Measurements from ENCODE around the gene MEIS1. TPM values are rescaled to one million over a fixed set of nuclear protein-coding genes. Genes with fewer than 3 reads are reported as not detected.

The MEIS1 gene
- total RNA-seq, 1 experiment from 2014 or later, result 89.4 TPM

- ChIA-PET CTCF (no interaction called here), POLR2A (ENCODE audit: low non-redundant PET) (interaction anchor here (0.7 kb wide), 1 partner anchor 12 kb away, joined by 3 read pairs; no protein-coding TSS in a partner anchor)
- TF ChIP-seq, protein P1, sequence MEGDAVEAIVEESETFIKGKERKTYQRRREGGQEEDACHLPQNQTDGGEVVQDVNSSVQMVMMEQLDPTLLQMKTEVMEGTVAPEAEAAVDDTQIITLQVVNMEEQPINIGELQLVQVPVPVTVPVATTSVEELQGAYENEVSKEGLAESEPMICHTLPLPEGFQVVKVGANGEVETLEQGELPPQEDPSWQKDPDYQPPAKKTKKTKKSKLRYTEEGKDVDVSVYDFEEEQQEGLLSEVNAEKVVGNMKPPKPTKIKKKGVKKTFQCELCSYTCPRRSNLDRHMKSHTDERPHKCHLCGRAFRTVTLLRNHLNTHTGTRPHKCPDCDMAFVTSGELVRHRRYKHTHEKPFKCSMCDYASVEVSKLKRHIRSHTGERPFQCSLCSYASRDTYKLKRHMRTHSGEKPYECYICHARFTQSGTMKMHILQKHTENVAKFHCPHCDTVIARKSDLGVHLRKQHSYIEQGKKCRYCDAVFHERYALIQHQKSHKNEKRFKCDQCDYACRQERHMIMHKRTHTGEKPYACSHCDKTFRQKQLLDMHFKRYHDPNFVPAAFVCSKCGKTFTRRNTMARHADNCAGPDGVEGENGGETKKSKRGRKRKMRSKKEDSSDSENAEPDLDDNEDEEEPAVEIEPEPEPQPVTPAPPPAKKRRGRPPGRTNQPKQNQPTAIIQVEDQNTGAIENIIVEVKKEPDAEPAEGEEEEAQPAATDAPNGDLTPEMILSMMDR (conservative IDR thresholded peaks at IDR 0.05; ENCODE audit: low read depth, low read length), result no peak
- H3K9me3 ChIP-seq (ENCODE audit: low read depth, low read length, poor library complexity, severe bottlenecking), result no peaks in the 10 kb centered on the region
- BruUV-seq (replicated peaks), result no TSS peak
- H3K27ac ChIP-seq (ENCODE audit: low read depth, low read length, poor library complexity, severe bottlenecking), result peak overlapping the region; percentile 49
- intact Hi-C loops (cut with micrococcal nuclease; ENCODE audit: unreplicated experiment), result no loop called here
- H3K36me3 ChIP-seq (ENCODE audit: insufficient read depth, low read length, poor library complexity, severe bottlenecking), result peaks cover 95% of the 10 kb centered on the region
- H3K27me3 ChIP-seq (replicated peaks; ENCODE audit: insufficient read depth, low read depth, low read length, poor library complexity), result no peaks in the 10 kb centered on the region
- H3K4me1 ChIP-seq (ENCODE audit: insufficient read depth, low read length, poor library complexity, severe bottlenecking), result peaks cover 64% of the 10 kb centered on the region
- no peak overlapping the region for H3K4me3 ChIP-seq (ENCODE audit: low read depth, low read length, poor library complexity, severe bottlenecking)
- DNase-seq (ENCODE audit: low spot score), result no peak
Observed at GRCh38 chr2:66445925-66446871, 11.3 kb downstream of the MEIS1 start.

DNA sequence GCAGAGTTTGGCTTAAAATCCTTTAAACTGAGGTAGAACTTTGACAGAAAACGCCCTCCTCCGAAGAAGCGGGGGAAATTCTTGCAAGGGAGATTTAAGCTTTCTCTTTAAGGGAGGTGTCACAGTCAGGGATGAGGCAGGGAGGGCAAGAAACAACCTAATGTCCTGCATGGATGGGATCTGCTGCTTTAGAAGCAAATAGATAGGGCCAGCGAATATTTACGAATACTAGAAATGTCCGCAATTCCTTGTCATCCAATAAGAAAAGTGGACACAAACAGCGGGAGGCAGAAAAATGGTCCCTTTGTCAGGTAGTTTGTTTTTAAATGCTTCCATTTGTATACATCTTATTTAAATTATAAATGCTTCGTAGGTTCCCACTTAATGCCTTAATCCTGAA lies 12.0 kb downstream of the MEIS1 start:
- intact Hi-C loops (cut with micrococcal nuclease; ENCODE audit: unreplicated experiment), result no loop called here
- DNase-seq (ENCODE audit: low spot score), result no peak
- H3K4me1 ChIP-seq (ENCODE audit: insufficient read depth, low read length, poor library complexity, severe bottlenecking), result peaks cover 65% of the 10 kb centered on the region
- CTCF ChIA-PET, result no interaction called here
- H3K4me3 ChIP-seq (ENCODE audit: low read depth, low read length, poor library complexity, severe bottlenecking), result no peak overlapping the region
- no peaks in the 10 kb centered on the region for H3K27me3 ChIP-seq (replicated peaks; ENCODE audit: insufficient read depth, low read depth, low read length, poor library complexity)
- H3K9me3 ChIP-seq (ENCODE audit: low read depth, low read length, poor library complexity, severe bottlenecking), result no peaks in the 10 kb centered on the region
- peak overlapping the region; percentile 49 for H3K27ac ChIP-seq (ENCODE audit: low read depth, low read length, poor library complexity, severe bottlenecking)
- BruUV-seq (replicated peaks), result no TSS peak
- peaks cover 95% of the 10 kb centered on the region for H3K36me3 ChIP-seq (ENCODE audit: insufficient read depth, low read length, poor library complexity, severe bottlenecking)
- TF ChIP-seq, protein P1 (conservative IDR thresholded peaks at IDR 0.05; ENCODE audit: low read depth, low read length), result no peak
- no peak for TF ChIP-seq EZH2 (IDR thresholded peaks at IDR 0.05; ENCODE audit: borderline replicate concordance, low read depth, low read length, poor library complexity, severe bottlenecking)
- POLR2A ChIA-PET (ENCODE audit: low non-redundant PET), result interaction anchor here (0.7 kb wide), 1 partner anchor 13 kb away, joined by 3 read pairs; no protein-coding TSS in a partner anchor

DNA sequence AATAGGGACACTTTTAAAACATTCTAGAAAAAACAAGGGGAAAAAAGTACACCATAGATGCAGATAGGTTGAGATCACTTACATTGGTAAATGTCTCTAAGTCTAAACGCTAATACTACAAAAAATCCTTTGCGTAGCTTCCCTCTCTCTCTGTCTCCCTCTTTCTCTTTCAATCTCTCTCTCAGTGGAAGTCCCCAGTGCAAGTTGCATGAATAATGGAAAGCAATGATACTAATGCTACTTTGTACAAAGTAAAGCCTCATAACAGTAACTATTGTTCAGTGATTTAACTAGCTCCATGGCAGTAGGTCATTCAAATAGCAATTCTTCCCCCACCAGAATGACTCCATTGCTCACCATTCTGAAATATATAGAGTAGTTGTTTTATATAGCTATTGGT lies 12.8 kb downstream of the MEIS1 start:
- Histone ChIP-seq H3K4me1 (ENCODE audit: insufficient read depth, low read length, poor library complexity, severe bottlenecking) (peaks cover 65% of the 10 kb centered on the region), H3K27me3 (replicated peaks; ENCODE audit: insufficient read depth, low read depth, low read length, poor library complexity) (no peaks in the 10 kb centered on the region), H3K9me3 (ENCODE audit: low read depth, low read length, poor library complexity, severe bottlenecking) (no peaks in the 10 kb centered on the region), H3K36me3 (ENCODE audit: insufficient read depth, low read length, poor library complexity, severe bottlenecking) (peaks cover 93% of the 10 kb centered on the region), H3K4me3 (ENCODE audit: low read depth, low read length, poor library complexity, severe bottlenecking) (no peak overlapping the region), H3K27ac (ENCODE audit: low read depth, low read length, poor library complexity, severe bottlenecking) (no peak overlapping the region)
- ChIA-PET CTCF (no interaction called here), POLR2A (ENCODE audit: low non-redundant PET) (no interaction called here)
- intact Hi-C loops (cut with micrococcal nuclease; ENCODE audit: unreplicated experiment), result no loop called here
- no TSS peak for BruUV-seq (replicated peaks)
- no peak for DNase-seq (ENCODE audit: low spot score)
- no peak for TF ChIP-seq EZH2 (IDR thresholded peaks at IDR 0.05; ENCODE audit: borderline replicate concordance, low read depth, low read length, poor library complexity, severe bottlenecking)
- TF ChIP-seq, protein P1 (conservative IDR thresholded peaks at IDR 0.05; ENCODE audit: low read depth, low read length), result no peak
